Measurements from ENCODE around the gene SLC22A13.
"Not testable (repeated sequence)": the region's sequence is repeated elsewhere in the genome, so short reads cannot be mapped to it uniquely, and the experiment has no call there.

The SLC22A13 gene

GRCh38 chr3:38242812-38243211, 22.8 kb upstream of the SLC22A13 start:
- H3K27ac ChIP-seq (ENCODE audit: low read length); H3K4me3 ChIP-seq (ENCODE audit: low read length): not testable (repeated sequence)
- peaks cover 21% of the 10 kb centered on the region for H3K36me3 ChIP-seq (ENCODE audit: control insufficient read depth, low read depth, low read length)

GRCh38 chr3:38245930-38246329, 19.7 kb upstream of the SLC22A13 start:
- no peak overlapping the region for H3K9ac ChIP-seq (ENCODE audit: low read length)
- H3K27me3 ChIP-seq (ENCODE audit: control insufficient read depth, insufficient read depth, low read length), result no peaks in the 10 kb centered on the region
- H3K27ac ChIP-seq (ENCODE audit: low read length), result no peak overlapping the region
- no peak overlapping the region for H3K4me3 ChIP-seq (ENCODE audit: low read length)
- no peaks in the 10 kb centered on the region for H3K4me1 ChIP-seq (ENCODE audit: control insufficient read depth, low read depth, low read length)
- H3K9me3 ChIP-seq (ENCODE audit: control insufficient read depth, low read depth, low read length), result no peaks in the 10 kb centered on the region
- H3K36me3 ChIP-seq (ENCODE audit: control insufficient read depth, low read depth, low read length), result peaks cover 25% of the 10 kb centered on the region

More at GRCh38 chr3:38242812-38243211, 22.8 kb upstream of the SLC22A13 start:
- H3K27me3 ChIP-seq (ENCODE audit: control insufficient read depth, insufficient read depth, low read length); H3K4me1 ChIP-seq (ENCODE audit: control insufficient read depth, low read depth, low read length); H3K9ac ChIP-seq (ENCODE audit: low read length); H3K9me3 ChIP-seq (ENCODE audit: control insufficient read depth, low read depth, low read length): not testable (repeated sequence)

GRCh38 chr3:38247366-38248035, 18.1 kb upstream of the SLC22A13 start:
- H3K36me3 ChIP-seq (ENCODE audit: control insufficient read depth, low read depth, low read length), result peaks cover 40% of the 10 kb centered on the region
- no peaks in the 10 kb centered on the region for H3K27me3 ChIP-seq (ENCODE audit: control insufficient read depth, insufficient read depth, low read length)
- no peaks in the 10 kb centered on the region for H3K4me1 ChIP-seq (ENCODE audit: control insufficient read depth, low read depth, low read length)
- H3K9ac ChIP-seq (ENCODE audit: low read length), result no peak overlapping the region
- no peak overlapping the region for H3K27ac ChIP-seq (ENCODE audit: low read length)
- H3K4me3 ChIP-seq (ENCODE audit: low read length), result no peak overlapping the region
- H3K9me3 ChIP-seq (ENCODE audit: control insufficient read depth, low read depth, low read length), result no peaks in the 10 kb centered on the region

- Histone ChIP-seq H3K4me1 (ENCODE audit: control insufficient read depth, low read depth, low read length) (no peaks in the 10 kb centered on the region), H3K27me3 (ENCODE audit: control insufficient read depth, insufficient read depth, low read length) (no peaks in the 10 kb centered on the region), H3K9me3 (ENCODE audit: control insufficient read depth, low read depth, low read length) (no peaks in the 10 kb centered on the region), H3K27ac (ENCODE audit: low read length) (no peak overlapping the region), H3K9ac (ENCODE audit: low read length) (no peak overlapping the region), H3K36me3 (ENCODE audit: control insufficient read depth, low read depth, low read length) (peaks cover 59% of the 10 kb centered on the region), H3K4me3 (ENCODE audit: low read length) (no peak overlapping the region)
These were observed 15.4 kb upstream of the SLC22A13 start for GRCh38 chr3:38250198-38250597.

GRCh38 chr3:38251197-38251596, 14.4 kb upstream of the SLC22A13 start:
- Histone ChIP-seq H3K9ac (ENCODE audit: low read length) (no peak overlapping the region), H3K27ac (ENCODE audit: low read length) (no peak overlapping the region), H3K9me3 (ENCODE audit: control insufficient read depth, low read depth, low read length) (no peaks in the 10 kb centered on the region), H3K4me3 (ENCODE audit: low read length) (no peak overlapping the region), H3K4me1 (ENCODE audit: control insufficient read depth, low read depth, low read length) (no peaks in the 10 kb centered on the region), H3K27me3 (ENCODE audit: control insufficient read depth, insufficient read depth, low read length) (no peaks in the 10 kb centered on the region), H3K36me3 (ENCODE audit: control insufficient read depth, low read depth, low read length) (peaks cover 52% of the 10 kb centered on the region)

- H3K4me3 ChIP-seq (ENCODE audit: low read length), result no peak overlapping the region
- no peak overlapping the region for H3K9ac ChIP-seq (ENCODE audit: low read length)
- no peak overlapping the region for H3K27ac ChIP-seq (ENCODE audit: low read length)
- H3K4me1 ChIP-seq (ENCODE audit: control insufficient read depth, low read depth, low read length), result no peaks in the 10 kb centered on the region
- no peaks in the 10 kb centered on the region for H3K27me3 ChIP-seq (ENCODE audit: control insufficient read depth, insufficient read depth, low read length)
- no peaks in the 10 kb centered on the region for H3K9me3 ChIP-seq (ENCODE audit: control insufficient read depth, low read depth, low read length)
- peaks cover 41% of the 10 kb centered on the region for H3K36me3 ChIP-seq (ENCODE audit: control insufficient read depth, low read depth, low read length)
These were observed 11.9 kb upstream of the SLC22A13 start for GRCh38 chr3:38253704-38254103.

- Histone ChIP-seq H3K4me1 (ENCODE audit: control insufficient read depth, low read depth, low read length) (no peaks in the 10 kb centered on the region), H3K36me3 (ENCODE audit: control insufficient read depth, low read depth, low read length) (peaks cover 41% of the 10 kb centered on the region), H3K27ac (ENCODE audit: low read length) (no peak overlapping the region), H3K9ac (ENCODE audit: low read length) (no peak overlapping the region), H3K9me3 (ENCODE audit: control insufficient read depth, low read depth, low read length) (no peaks in the 10 kb centered on the region), H3K27me3 (ENCODE audit: control insufficient read depth, insufficient read depth, low read length) (no peaks in the 10 kb centered on the region), H3K4me3 (ENCODE audit: low read length) (no peak overlapping the region)
These were observed 10.7 kb upstream of the SLC22A13 start for GRCh38 chr3:38254872-38255271.

- H3K36me3 ChIP-seq (ENCODE audit: control insufficient read depth, low read depth, low read length), result peaks cover 35% of the 10 kb centered on the region
- no peak overlapping the region for H3K9ac ChIP-seq (ENCODE audit: low read length)
- H3K4me1 ChIP-seq (ENCODE audit: control insufficient read depth, low read depth, low read length), result no peaks in the 10 kb centered on the region
- H3K4me3 ChIP-seq (ENCODE audit: low read length), result no peak overlapping the region
- H3K27ac ChIP-seq (ENCODE audit: low read length), result no peak overlapping the region
- H3K27me3 ChIP-seq (ENCODE audit: control insufficient read depth, insufficient read depth, low read length), result no peaks in the 10 kb centered on the region
- H3K9me3 ChIP-seq (ENCODE audit: control insufficient read depth, low read depth, low read length), result no peaks in the 10 kb centered on the region
These were observed 10.0 kb upstream of the SLC22A13 start for GRCh38 chr3:38255627-38256026.

- Histone ChIP-seq H3K4me1 (ENCODE audit: control insufficient read depth, low read depth, low read length) (no peaks in the 10 kb centered on the region), H3K4me3 (ENCODE audit: low read length) (no peak overlapping the region), H3K36me3 (ENCODE audit: control insufficient read depth, low read depth, low read length) (peaks cover 18% of the 10 kb centered on the region), H3K27me3 (ENCODE audit: control insufficient read depth, insufficient read depth, low read length) (no peaks in the 10 kb centered on the region), H3K27ac (ENCODE audit: low read length) (no peak overlapping the region), H3K9ac (ENCODE audit: low read length) (no peak overlapping the region), H3K9me3 (ENCODE audit: control insufficient read depth, low read depth, low read length) (no peaks in the 10 kb centered on the region)
These were observed 8.0 kb upstream of the SLC22A13 start for GRCh38 chr3:38257583-38257982.

GRCh38 chr3:38260474-38260873, 5.1 kb upstream of the SLC22A13 start:
- Histone ChIP-seq H3K36me3 (ENCODE audit: control insufficient read depth, low read depth, low read length) (no peaks in the 10 kb centered on the region), H3K4me1 (ENCODE audit: control insufficient read depth, low read depth, low read length) (no peaks in the 10 kb centered on the region), H3K9me3 (ENCODE audit: control insufficient read depth, low read depth, low read length) (no peaks in the 10 kb centered on the region), H3K9ac (ENCODE audit: low read length) (no peak overlapping the region), H3K27me3 (ENCODE audit: control insufficient read depth, insufficient read depth, low read length) (no peaks in the 10 kb centered on the region), H3K27ac (ENCODE audit: low read length) (no peak overlapping the region), H3K4me3 (ENCODE audit: low read length) (no peak overlapping the region)

- H3K9me3 ChIP-seq (ENCODE audit: control insufficient read depth, low read depth, low read length), result no peaks in the 10 kb centered on the region
- H3K9ac ChIP-seq (ENCODE audit: low read length), result no peak overlapping the region
- no peaks in the 10 kb centered on the region for H3K27me3 ChIP-seq (ENCODE audit: control insufficient read depth, insufficient read depth, low read length)
- peaks cover 12% of the 10 kb centered on the region for H3K4me1 ChIP-seq (ENCODE audit: control insufficient read depth, low read depth, low read length)
- H3K4me3 ChIP-seq (ENCODE audit: low read length), result no peak overlapping the region
- H3K27ac ChIP-seq (ENCODE audit: low read length), result no peak overlapping the region
- no peaks in the 10 kb centered on the region for H3K36me3 ChIP-seq (ENCODE audit: control insufficient read depth, low read depth, low read length)
These were observed 1.2 kb upstream of the SLC22A13 start for GRCh38 chr3:38264353-38264771.

GRCh38 chr3:38264779-38265178, 833 bp upstream of the SLC22A13 start:
- H3K9me3 ChIP-seq (ENCODE audit: control insufficient read depth, low read depth, low read length), result no peaks in the 10 kb centered on the region
- H3K27ac ChIP-seq (ENCODE audit: low read length), result no peak overlapping the region
- H3K36me3 ChIP-seq (ENCODE audit: control insufficient read depth, low read depth, low read length), result no peaks in the 10 kb centered on the region
- H3K4me1 ChIP-seq (ENCODE audit: control insufficient read depth, low read depth, low read length), result peaks cover 12% of the 10 kb centered on the region
- H3K4me3 ChIP-seq (ENCODE audit: low read length), result no peak overlapping the region
- H3K9ac ChIP-seq (ENCODE audit: low read length), result no peak overlapping the region
- no peaks in the 10 kb centered on the region for H3K27me3 ChIP-seq (ENCODE audit: control insufficient read depth, insufficient read depth, low read length)

Measured in iPS-18a (cell line).